Kidney (tissue), 14 donors: ENCODE results near the gene CCL13. TPM values are rescaled to one million over a fixed set of nuclear protein-coding genes. Genes with fewer than 3 reads are reported as not detected.

Experiments
- DNase-seq, 5 donors: peaks; one replicate each; pipeline ENCODE4 v3.0.0-alpha.2; 2013 to 2020
- FAIRE-seq: peaks from 2 replicates; lab custom pipeline; 2012; peaks lifted over from hg19 to GRCh38; lab: Jason Lieb, UNC
- H3K27ac ChIP-seq, 2 donors: one replicate each; pipeline ENCODE4 v1.7.0; 2013; ENCODE audit warnings: low read depth in 2 of 2, low read length in 2 of 2, inconsistent platforms in 1 of 2
- H3K27me3 ChIP-seq: one replicate; pipeline ENCODE4 v1.7.1; 2013; ENCODE audit warnings: low read length, inconsistent platforms; ENCODE audit not compliant: control insufficient read depth, insufficient read depth
- H3K36me3 ChIP-seq, 3 donors: one replicate each; pipeline versions ENCODE4 v1.7.0 to v1.7.1; 2013; ENCODE audit warnings: low read length in 3 of 3, control low read depth in 1 of 3, inconsistent platforms in 1 of 3; ENCODE audit not compliant: insufficient read depth in 3 of 3, control insufficient read depth in 2 of 3
- H3K4me1 ChIP-seq, 3 donors: one replicate each; pipeline versions ENCODE4 v1.7.0 to v1.7.1; 2013; ENCODE audit warnings: low read length in 3 of 3, inconsistent platforms in 1 of 3, low read depth in 1 of 3; ENCODE audit not compliant: control insufficient read depth in 2 of 3, insufficient read depth in 2 of 3
- H3K4me3 ChIP-seq, 3 donors: one replicate each; pipeline versions ENCODE4 v1.7.0 to v1.8.1; 2013; ENCODE audit warnings: low read length in 3 of 3, control low read depth in 1 of 3, inconsistent platforms in 1 of 3
- H3K9ac ChIP-seq, 3 donors: one replicate each; pipeline versions ENCODE4 v1.7.0 to v1.7.1; 2013; ENCODE audit warnings: low read length in 3 of 3, control low read depth in 1 of 3, inconsistent platforms in 1 of 3
- H3K9me3 ChIP-seq, 3 donors: one replicate each; pipeline versions ENCODE4 v1.7.0 to v1.7.1; 2013; ENCODE audit warnings: low read length in 3 of 3, control low read depth in 1 of 3, inconsistent platforms in 1 of 3; ENCODE audit not compliant: control insufficient read depth in 2 of 3, insufficient read depth in 1 of 3
- intact Hi-C: fragments of 100-400 bp; cut with DNase I; formaldehyde crosslinking; loops from one replicate; pipeline ENCODE4 v1.11.1; 2022
- polyA plus RNA-seq: library from polyadenylated mRNA; stranded (reverse); fragments of 350-450 nt; fragmentation: Illumina TruSeq; extraction: RNeasy Lipid Tissue Mini Kit (QIAGEN cat#74804); gene quantifications from one replicate; pipeline ENCODE4 v1.2.3, GENCODE V29; 2014; ENCODE audit warnings: low read depth, low replicate concordance; ENCODE audit not compliant: insufficient read depth
- total RNA-seq: library from RNA; stranded (reverse); fragmentation: NEBNext Ultra II Directional; extraction: Animal tissue kit (Norgen Biotek cat#: 25700); gene quantifications from one replicate; pipeline ENCODE4 v1.2.1, GENCODE V29; 2021
- TF ChIP-seq, protein P1 (sequence below): IDR thresholded peaks from 3 replicates; pipeline ENCODE4 v1.5.1; 2012; ENCODE audit warnings: mild to moderate bottlenecking, moderate library complexity, borderline replicate concordance; ENCODE audit not compliant: insufficient read depth; ENCODE audit errors: extremely low read depth
- donor health status: control.
- donor health status: control.
- donor health status: control.
- donor health status: control.
- donor health status: control.
- donor health status: DM: yes; HTN: yes; CAD: no.
- donor health status: Normal renal cell carcinoma (clear cell type).

CCL13 gene
- total and polyA plus RNA-seq, 2 donors from 2014 or later: 1.1 TPM; not detected in 1

DNA sequence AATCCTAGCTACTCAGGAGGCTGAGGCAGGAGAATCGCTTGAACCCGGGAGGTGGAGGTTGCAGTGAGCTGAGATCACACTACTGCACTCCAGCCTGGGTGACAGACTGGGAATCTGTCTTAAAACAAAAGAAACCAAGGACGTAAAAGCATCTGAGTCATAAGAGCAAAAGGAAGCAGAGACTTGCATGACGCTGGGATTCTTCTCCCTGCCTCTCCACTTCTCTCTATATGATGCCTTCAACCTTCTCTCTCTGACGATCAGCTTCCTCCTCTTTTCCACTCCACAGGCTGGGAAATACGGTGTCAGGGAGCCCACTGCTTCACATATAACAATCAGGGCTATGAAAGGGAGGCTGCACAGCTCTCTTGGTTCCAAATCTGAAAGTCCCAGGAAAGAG, 49.9 kb downstream of the CCL13 start:
- no peaks in the 10 kb centered on the region for H3K9me3 ChIP-seq
- intact Hi-C loops: no loop called here
- H3K36me3 ChIP-seq: no peaks in the 10 kb centered on the region
- DNase-seq (no peak), FAIRE-seq (no peak)
- TF ChIP-seq, protein P1, sequence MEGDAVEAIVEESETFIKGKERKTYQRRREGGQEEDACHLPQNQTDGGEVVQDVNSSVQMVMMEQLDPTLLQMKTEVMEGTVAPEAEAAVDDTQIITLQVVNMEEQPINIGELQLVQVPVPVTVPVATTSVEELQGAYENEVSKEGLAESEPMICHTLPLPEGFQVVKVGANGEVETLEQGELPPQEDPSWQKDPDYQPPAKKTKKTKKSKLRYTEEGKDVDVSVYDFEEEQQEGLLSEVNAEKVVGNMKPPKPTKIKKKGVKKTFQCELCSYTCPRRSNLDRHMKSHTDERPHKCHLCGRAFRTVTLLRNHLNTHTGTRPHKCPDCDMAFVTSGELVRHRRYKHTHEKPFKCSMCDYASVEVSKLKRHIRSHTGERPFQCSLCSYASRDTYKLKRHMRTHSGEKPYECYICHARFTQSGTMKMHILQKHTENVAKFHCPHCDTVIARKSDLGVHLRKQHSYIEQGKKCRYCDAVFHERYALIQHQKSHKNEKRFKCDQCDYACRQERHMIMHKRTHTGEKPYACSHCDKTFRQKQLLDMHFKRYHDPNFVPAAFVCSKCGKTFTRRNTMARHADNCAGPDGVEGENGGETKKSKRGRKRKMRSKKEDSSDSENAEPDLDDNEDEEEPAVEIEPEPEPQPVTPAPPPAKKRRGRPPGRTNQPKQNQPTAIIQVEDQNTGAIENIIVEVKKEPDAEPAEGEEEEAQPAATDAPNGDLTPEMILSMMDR: no peak
- no peaks in the 10 kb centered on the region for H3K27me3 ChIP-seq
- no peaks in the 10 kb centered on the region for H3K4me1 ChIP-seq
- H3K27ac ChIP-seq: no peak overlapping the region
- H3K4me3 ChIP-seq: no peak overlapping the region
- H3K9ac ChIP-seq: no peak overlapping the region

Other genes with a start within 250 kb of the CCL13 start
- gene CCL2, start 101.2 kb upstream of the CCL13 start, total RNA-seq: 49.9 TPM
- 53.5 TPM for gene CCL2, start 101.2 kb upstream of the CCL13 start, polyA plus RNA-seq
- not detected for gene CCL7, start 86.3 kb upstream of the CCL13 start, total RNA-seq
- not detected for gene CCL7, start 86.3 kb upstream of the CCL13 start, polyA plus RNA-seq
- gene CCL11, start 70.7 kb upstream of the CCL13 start, total RNA-seq: not detected
- gene CCL11, start 70.7 kb upstream of the CCL13 start, polyA plus RNA-seq: 1.0 TPM
- not detected for gene CCL8, start 37.0 kb upstream of the CCL13 start, total RNA-seq
- not detected for gene CCL8, start 37.0 kb upstream of the CCL13 start, polyA plus RNA-seq
- not detected for gene CCL1, start 6.8 kb downstream of the CCL13 start, total RNA-seq
- gene CCL1, start 6.8 kb downstream of the CCL13 start, polyA plus RNA-seq: not detected
- 1.1 TPM for gene TMEM132E, start 223.1 kb downstream of the CCL13 start, total RNA-seq
- 4.3 TPM for gene TMEM132E, start 223.1 kb downstream of the CCL13 start, polyA plus RNA-seq